GM20000 (cell line): ENCODE results near the gene KCNJ18.
"Not testable (repeated sequence)": the region's sequence is repeated elsewhere in the genome, so short reads cannot be mapped to it uniquely, and the experiment has no call there.

Experiments
- DNase-seq: peaks from one replicate; pipeline ENCODE4 v3.0.0; 2012; ENCODE audit warnings: low spot score
- CTCF ChIP-seq: IDR thresholded peaks from 2 replicates; pipeline ENCODE4 v1.5.1; 2012; ENCODE audit warnings: mild to moderate bottlenecking, control low read depth; ENCODE audit errors: extremely low read depth, missing control alignments

The KCNJ18 gene

GRCh38 chr17:21711182-21711581 is 18.9 kb downstream of the KCNJ18 start:
- no peak for DNase-seq
- TF ChIP-seq CTCF = no peak

- not testable (repeated sequence) for DNase-seq
Measured at GRCh38 chr17:21713020-21713419, 20.7 kb downstream of the KCNJ18 start.

GRCh38 chr17:21713631-21714030 is 21.3 kb downstream of the KCNJ18 start:
- not testable (repeated sequence) for DNase-seq

- DNase-seq = not testable (repeated sequence)
Measured at GRCh38 chr17:21714676-21715075, 22.4 kb downstream of the KCNJ18 start.

GRCh38 chr17:21715877-21716276 is 23.6 kb downstream of the KCNJ18 start:
- not testable (repeated sequence) for DNase-seq

GRCh38 chr17:21718971-21719370 is 26.6 kb downstream of the KCNJ18 start:
- DNase-seq = not testable (repeated sequence)

GRCh38 chr17:21719511-21720226 is 27.3 kb downstream of the KCNJ18 start:
- DNase-seq = not testable (repeated sequence)

GRCh38 chr17:21720566-21720965 is 28.2 kb downstream of the KCNJ18 start:
- not testable (repeated sequence) for DNase-seq

GRCh38 chr17:21722268-21722667 is 29.9 kb downstream of the KCNJ18 start:
- not testable (repeated sequence) for DNase-seq

- not testable (repeated sequence) for DNase-seq
Measured at GRCh38 chr17:21724216-21725006, 32.1 kb downstream of the KCNJ18 start.

- DNase-seq = not testable (repeated sequence)
Measured at GRCh38 chr17:21731076-21731475, 38.8 kb downstream of the KCNJ18 start.

- DNase-seq = not testable (repeated sequence)
Measured at GRCh38 chr17:21733931-21734330, 41.6 kb downstream of the KCNJ18 start.

GRCh38 chr17:21735814-21736213 is 43.5 kb downstream of the KCNJ18 start:
- not testable (repeated sequence) for DNase-seq

- not testable (repeated sequence) for DNase-seq
Measured at GRCh38 chr17:21737015-21737580, 44.8 kb downstream of the KCNJ18 start.

- not testable (repeated sequence) for DNase-seq
Measured at GRCh38 chr17:21738241-21738640, 45.9 kb downstream of the KCNJ18 start.

- DNase-seq = not testable (repeated sequence)
Measured at GRCh38 chr17:21738877-21739474, 46.7 kb downstream of the KCNJ18 start.

GRCh38 chr17:21739485-21739884 is 47.2 kb downstream of the KCNJ18 start:
- not testable (repeated sequence) for DNase-seq

GRCh38 chr17:21740836-21741235 is 48.5 kb downstream of the KCNJ18 start:
- not testable (repeated sequence) for DNase-seq

GRCh38 chr17:21741520-21741919 is 49.2 kb downstream of the KCNJ18 start:
- not testable (repeated sequence) for DNase-seq
